NCI-H146 treated with DMSO at 0.1 percent for 48 hours (cell line): Measurements from ENCODE around the gene DHX15.

Experiments
- DNase-seq: peaks from one replicate; lab custom pipeline; 2025; ENCODE audit not compliant: unreplicated experiment; lab: John Stamatoyannopoulos, UW

DHX15 gene

GRCh38 chr4:24495388-24495787 is 89.0 kb downstream of the DHX15 start:
- no peak for DNase-seq

DNA sequence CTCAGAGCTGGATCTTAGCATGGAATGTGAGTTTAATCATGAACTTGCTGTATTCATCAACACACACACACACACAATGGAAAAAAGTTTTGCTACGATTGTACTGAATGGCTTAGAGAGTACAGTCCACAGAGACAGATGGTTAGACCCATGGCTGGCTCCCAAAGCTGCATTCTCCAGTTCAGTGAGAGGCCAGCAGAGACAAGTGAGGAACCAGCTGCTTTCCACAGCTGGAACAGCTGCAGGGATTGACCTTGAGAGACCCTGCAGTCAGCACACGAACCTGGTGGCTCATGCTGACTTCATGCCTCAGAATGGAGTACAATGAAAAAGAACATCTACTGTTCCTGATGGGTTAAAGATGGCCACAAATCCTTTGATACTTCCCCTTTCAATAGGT is 94.5 kb downstream of the DHX15 start:
- DNase-seq: no peak

DNA sequence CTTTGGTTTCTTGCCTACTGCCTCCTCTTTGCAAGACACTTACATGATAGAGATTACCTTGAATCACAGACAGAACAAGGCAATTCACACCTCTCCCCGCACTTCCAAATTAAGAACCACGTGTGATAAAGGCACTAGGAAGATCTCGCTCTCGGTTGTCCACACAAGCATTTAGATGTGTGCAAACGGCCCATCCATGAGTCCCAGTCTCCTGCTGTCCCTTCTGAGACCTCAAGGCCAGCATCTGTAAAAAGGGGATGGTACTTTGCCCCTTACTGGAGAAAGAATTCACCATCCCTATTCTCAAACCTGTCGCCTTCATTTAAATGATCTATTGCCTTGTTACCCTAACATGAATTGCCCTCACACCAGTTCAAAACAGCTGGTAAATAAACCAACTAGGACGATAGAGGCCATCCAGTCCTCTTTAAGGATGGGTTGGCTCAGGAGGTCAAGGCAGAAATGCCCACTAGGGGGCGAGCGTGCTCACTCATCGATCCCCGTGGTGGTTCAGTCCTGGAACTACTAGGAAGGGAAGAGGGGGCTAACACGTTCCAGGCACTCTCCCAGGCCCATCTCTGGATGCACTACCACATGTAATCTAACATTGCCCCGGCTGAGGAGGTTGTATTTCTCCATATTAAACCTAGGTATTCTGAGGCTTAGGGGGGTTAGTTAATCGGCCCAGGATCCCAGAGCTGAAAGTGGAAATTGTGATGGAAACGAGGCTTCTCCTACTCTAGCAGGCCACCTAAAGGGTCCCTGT is 95.8 kb downstream of the DHX15 start:
- DNase-seq: peak; percentile 44

DNA sequence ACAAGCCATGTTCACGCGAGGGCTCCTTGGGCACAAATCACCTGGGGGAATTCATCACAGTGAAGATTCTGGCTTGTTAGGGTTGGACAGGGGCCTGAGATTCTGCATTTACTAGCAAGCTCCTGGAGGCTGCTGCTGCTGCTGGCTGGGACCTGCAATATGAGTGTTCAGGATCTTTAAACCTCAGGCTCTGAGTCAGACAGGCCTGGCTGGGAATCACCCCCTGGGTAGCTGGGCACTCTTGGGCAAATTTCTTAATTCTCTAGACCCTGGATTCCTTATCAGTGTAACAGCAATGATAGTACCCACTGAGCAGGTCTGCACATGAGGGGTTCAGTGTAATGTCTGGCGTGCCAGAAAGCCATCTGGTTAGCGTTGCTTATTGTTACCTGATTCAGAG is 101.5 kb downstream of the DHX15 start:
- no peak for DNase-seq

GRCh38 chr4:24477919-24478318 is 106.4 kb downstream of the DHX15 start:
- no peak for DNase-seq
